ENCODE data around the gene SYNE3. TPM values are rescaled to one million over a fixed set of nuclear protein-coding genes. Genes with fewer than 3 reads are reported as not detected.

The SYNE3 gene, protein sequence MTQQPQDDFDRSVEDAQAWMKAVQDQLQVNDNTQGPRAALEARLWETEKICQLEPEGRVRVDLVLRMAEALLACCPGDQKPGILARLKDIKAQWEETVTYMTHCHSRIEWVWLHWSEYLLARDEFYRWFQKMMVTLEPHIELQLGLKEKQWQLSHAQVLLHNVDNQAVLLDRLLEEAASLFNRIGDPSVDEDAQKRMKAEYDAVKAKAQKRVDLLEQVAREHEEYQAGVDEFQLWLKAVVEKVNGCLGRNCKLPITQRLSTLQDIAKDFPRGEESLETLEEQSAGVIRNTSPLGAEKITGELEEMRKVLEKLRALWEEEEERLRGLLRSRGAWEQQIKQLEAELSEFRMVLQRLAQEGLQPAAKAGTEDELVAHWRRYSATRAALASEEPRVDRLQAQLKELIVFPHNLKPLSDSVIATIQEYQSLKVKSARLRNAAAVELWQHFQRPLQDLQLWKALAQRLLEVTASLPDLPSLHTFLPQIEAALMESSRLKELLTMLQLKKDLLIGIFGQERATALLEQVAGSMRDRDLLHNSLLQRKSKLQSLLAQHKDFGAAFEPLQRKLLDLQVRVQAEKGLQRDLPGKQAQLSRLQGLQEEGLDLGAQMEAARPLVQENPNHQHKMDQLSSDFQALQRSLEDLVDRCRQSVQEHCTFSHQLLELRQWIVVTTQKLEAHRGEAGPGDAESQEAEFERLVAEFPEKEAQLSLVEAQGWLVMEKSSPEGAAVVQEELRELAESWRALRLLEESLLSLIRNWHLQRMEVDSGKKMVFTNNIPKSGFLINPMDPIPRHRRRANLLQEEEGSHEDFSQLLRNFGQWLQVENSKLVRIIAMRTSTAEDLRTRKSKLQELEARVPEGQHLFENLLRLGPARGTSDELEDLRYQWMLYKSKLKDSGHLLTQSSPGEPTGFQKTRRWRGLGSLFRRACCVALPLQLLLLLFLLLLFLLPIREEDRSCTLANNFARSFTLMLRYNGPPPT
- total RNA-seq, result 6.0 TPM

GRCh38 chr14:95516554-95517181 is at the start of gene SYNE3:
Gene SYNE3, minus strand, starts transcription at chr14:95516650. Its CDS starts 40,829 bp downstream, at chr14:95475821.

DNA sequence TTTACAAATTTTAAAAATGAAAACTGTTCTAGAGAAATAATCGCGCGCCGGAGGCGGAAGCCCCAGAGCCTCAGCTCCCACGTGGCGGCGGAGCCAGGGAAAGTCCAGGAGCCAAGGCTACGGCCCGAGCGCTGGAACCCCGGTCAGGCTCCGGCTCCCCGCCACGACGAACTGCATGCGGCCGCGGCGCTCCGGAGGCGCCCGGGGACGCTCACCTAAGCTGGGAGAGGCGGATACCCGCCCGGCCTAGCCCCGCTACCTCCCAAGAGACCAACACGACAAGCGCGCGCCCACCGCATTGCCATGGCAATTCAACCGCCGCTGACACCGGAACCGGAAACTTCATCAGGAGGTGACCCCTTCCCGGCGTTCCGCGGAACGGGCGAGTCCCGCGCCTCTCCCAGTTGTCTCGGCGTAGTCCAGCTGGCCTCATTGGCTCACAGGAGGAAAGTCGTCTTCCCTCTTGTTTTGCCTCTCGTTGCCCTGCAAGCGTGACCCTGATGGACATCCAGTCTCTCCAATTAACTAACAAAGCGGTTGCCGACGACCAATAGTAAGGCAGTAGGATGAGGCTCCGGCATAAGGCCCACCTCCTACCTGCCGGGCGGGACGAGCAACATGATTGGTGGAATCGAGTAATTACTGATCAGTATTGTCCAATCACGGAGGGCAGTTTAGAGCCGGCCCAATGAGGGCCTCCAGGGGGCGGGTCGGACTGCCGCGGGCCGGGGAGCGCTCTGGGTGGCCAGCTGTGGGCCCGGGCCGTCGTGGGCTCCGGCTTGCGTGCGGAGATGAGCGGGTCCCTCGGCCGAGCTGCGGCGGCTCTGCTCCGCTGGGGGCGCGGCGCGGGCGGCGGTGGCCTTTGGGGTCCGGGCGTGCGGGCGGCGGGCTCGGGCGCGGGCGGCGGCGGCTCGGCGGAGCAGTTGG is 18.1 kb upstream of the SYNE3 start, which contains the start of gene GLRX5:
Gene GLRX5 (plus strand): TSS at position 752 of the 927 bp plus-strand sequence. CDS start 40 bp downstream, at position 792.

Small RNAs within 50 kb of the gene (small RNA-seq; reads per million reads assigned to genes)
- gene SCARNA13 (ENCODE audit: low replicate concordance), result 8.4 reads per million, percentile 94 among the genes with 10 or more reads in this experiment

Other genes starting within 250 kb of the SYNE3 start
- 34.1 TPM for gene CLMN, start 196.7 kb downstream of the SYNE3 start, total RNA-seq
- 57.1 TPM for gene GLRX5, start 18.4 kb upstream of the SYNE3 start, total RNA-seq
- gene TCL1B, start 169.8 kb upstream of the SYNE3 start, total RNA-seq, result 0.23 TPM
- 3.7 TPM for gene TCL1A, start 197.5 kb upstream of the SYNE3 start, total RNA-seq